GM21390 (cell line): ENCODE results near the gene KCNC1.

Experiments used
- ATAC-seq: cut with Tn5 transposase; IDR thresholded peaks from one replicate; pipeline ENCODE4 v1.9.1; 2021; ENCODE audit not compliant: unreplicated experiment

KCNC1 gene

DNA sequence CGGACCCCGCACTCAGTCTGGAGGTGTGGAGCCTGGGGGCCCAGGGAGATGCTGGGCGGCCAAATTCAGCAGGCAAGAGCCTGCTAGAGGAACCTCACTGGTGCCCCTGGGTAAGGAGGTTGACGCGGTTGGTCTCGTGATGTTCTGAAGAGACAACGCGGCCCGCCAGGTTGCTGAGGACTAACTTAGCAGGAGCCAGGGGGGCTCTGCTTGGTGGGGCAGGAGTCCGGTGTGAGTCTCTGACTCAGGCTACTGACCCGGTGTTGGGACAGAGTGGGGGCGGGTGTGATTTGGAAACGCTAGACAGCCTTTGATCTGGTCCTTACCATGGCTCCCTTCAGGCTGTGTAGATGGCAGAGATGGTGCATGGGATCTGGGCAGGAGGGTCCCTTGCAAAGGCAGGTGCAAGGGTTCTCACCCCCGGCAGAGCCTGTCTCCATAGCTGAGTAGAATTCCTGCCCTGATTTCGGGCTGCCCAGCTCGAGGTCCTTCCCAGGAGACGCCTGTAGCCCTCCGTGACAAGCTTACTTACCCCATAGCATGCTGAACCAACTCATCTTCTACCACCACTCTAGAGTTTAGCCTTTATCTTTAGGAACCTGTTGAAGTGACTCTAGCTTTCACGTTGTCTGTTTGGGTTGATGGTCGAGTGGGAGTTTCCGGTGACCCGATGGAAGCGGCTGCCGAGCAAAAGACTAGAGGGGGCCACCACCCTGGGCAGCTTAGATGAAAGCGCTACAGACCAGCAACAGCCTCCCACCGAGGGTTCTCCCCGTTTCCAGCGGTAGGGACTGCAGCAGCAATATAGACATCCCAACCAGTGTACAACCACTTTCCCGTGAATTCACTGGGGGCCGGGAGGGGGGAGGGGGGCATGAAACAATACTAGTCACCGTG is 38.4 kb downstream of the KCNC1 start:
- no peak for ATAC-seq

DNA sequence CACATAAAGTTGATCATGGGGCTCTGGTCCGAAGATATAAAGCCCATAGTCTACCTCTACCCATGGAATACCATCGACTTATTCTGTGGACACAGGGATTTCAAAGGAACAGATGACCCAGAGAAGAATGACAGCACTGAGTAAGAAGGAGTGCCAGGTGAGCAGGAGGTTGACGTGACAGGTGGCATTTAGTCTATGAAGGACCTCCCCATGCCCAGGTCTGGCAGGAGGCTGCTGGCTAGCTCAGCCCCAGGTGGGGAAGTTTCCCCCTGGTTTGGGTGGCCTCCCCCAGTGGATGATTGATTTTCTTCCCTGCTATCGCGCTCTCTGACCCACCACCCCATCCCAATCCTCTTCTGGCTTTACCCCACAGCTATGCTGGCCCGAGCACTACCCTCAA is 39.1 kb downstream of the KCNC1 start:
- ATAC-seq: no peak

DNA sequence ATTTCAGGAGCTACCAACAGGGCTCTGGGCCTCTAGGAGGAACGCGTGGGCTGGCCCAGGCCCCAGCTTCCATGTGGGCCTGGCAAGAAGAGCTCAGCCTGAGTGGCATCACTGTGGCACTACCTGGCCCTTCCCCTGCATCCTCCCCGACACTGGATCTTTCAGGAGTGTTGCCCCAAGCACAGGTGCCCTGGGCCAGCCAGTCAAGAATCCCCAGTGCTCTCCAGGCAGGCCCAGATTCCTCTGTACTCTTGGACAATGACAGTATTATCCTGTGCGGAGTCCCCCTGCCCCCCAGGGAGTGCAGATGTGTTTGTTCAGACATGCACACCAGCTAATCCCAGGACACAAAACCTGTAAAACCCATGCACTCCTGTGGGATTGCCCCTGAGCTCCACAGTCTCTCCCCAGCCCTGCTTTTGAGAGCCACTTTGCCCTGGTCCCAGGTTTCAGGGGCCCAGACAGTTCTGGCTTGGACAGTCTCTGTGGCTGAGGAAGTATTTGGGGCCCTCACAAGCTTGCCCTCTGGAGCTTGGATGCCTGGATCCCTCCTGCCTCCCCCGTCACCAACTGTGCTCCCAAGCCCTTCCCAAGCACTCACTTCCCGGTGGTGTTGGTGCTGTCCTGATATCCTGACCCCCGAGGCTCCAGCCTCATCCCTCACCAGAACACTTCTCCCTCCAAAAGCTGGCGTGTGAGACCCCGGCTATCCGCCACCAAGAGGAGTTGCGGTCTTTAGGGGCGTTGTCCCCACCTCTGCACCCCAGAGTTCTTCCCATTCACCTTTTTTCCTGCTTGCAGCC is 39.9 kb downstream of the KCNC1 start:
- ATAC-seq: no peak

DNA sequence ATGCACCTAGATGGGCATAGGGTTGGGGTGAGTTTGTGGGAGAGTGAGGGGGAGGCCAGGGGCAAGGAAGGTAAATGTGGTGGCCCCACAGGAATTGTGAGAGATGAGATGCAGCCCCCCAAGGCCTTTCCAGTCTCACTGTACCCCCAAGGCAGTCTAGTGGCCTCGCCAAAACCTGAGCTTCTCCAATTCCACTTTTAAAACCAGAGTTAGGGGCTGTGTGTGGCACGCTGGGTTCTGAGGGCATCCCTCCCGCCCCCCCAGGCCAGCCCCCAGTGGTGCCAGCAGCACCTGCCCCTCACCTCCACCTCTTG is 40.4 kb downstream of the KCNC1 start:
- no peak for ATAC-seq

DNA sequence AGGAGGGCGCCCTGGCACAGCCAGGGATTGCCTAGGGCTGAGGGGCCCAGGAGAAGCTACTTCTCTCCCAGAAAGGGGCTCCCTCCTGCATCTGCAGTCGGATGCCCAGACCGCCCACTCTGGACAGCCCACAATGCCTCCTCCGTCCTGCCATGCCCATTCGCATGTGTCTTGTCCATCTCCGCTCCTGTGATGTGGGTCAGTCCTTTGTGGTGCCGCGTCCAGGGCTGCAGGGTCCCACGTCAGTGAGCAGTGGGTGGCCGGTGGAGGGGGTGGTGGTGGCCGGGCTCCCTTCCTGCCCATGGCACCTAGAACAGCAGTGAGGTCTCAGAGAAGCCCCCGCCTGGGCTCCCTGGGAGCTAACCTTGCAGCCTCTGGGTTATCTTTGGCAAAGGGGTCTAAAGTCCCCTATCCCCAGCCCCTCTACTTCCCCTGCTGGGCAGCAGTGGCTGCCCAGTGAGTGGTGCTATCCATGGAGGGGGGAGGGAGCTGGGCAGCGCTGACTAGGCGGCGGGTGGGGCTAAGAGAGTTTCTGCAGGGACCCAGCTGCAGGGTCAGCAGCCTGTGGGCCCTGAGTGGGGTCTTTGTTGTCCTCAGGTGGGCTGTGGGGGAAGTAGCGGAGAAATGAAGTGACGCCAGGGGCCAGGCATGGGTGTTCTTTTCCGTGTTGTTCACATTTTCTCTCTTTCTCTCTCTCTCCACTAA is 41.1 kb downstream of the KCNC1 start:
- no peak for ATAC-seq

DNA sequence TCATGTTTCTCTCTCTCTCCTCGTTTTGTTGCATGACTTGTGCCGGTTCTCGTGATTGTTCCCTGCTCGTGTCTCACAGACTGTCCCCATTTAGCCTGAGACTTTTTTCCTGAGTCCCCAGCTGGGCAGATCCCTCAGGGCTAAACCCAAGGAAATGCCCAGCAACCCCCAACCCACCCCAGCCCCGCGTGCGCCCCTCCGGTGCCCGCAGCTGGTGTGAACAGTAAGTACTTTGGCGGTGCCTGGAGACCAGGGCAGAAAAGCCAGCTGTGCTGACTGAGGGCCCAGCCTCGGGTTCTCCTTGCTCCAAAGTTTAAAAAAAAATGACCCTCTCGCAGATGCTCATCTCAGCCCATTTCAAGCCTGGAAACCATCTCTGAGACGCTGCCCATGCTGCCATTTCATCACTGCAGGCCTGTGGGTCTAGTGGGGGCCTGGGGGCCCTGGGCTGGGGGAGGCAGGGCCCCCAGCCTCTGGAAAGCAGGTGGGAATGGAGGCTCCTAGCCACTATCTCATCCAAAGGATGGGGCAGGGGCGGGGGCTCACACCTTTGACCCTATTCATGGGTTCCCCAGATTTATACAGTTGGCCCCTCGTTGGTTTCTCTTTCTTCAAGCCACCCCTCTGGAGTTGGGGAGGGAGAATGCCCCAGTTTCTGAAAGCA is 41.8 kb downstream of the KCNC1 start:
- ATAC-seq: no peak

DNA sequence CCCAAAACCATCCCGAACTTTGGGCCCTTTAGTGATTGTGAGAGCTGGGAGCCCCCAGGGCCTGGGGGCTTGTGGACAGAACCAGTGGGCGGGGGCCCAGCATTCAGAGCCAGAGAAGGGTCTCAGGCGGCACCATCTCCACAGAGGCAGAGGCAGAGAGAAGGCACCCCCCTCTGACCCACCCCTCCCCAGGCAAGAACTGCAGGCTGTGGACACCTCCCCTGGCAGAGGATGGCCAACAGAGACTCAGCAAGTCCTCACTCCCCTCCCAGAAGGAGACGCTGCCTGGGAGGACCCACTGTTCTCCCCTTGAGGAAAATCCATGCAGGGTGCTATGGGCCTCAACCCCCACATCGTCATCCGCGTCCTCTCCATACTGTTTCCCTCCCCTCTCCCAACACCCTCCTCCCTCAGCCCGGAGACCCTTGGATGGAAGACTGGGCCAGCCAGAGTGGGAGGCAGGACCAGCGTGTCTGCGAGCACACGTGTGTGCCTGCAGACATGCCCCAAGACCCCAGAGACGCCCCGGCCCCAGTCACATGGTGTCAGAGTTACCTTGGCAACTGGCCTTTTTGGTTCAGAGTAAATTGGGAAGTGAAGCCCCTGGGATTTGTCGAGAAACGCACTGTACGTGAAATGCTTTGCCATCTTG is 42.6 kb downstream of the KCNC1 start:
- ATAC-seq: no peak

DNA sequence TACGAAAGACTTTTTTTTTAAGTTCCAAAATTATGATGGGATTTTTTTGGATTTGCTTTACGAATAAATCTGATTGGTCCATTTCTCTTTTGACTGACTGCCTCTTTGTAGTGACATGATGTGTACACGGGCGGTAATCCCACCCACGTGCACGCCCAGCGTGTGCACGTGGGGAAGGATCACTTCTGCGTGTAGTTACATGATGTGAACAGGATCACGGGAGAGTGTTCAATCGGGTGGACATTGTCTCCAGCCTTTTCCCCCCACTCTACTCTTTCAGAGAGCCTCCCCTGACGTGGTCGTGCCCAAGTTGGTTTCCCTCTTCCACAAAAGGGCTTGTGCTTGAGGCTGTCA is 43.1 kb downstream of the KCNC1 start:
- no peak for ATAC-seq

DNA sequence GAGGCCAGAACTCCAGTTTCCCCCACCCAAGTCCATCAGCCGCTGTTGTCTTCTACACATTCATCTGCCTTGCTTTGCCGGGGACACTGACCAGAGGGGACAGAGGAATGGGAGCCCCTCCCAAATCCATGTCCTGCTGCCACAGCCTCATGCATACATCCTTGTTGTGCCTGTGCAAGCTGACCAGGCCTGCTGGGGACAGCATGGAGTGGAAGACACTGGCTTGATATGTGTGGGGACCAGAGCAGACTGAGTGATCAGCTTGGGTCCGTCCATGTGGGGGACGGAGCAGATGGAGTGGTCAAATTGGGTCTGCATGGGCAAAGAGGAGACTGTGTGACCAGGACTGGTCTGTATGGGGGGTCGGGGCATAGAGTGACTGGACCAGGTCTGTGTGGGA is 43.8 kb downstream of the KCNC1 start:
- no peak for ATAC-seq

DNA sequence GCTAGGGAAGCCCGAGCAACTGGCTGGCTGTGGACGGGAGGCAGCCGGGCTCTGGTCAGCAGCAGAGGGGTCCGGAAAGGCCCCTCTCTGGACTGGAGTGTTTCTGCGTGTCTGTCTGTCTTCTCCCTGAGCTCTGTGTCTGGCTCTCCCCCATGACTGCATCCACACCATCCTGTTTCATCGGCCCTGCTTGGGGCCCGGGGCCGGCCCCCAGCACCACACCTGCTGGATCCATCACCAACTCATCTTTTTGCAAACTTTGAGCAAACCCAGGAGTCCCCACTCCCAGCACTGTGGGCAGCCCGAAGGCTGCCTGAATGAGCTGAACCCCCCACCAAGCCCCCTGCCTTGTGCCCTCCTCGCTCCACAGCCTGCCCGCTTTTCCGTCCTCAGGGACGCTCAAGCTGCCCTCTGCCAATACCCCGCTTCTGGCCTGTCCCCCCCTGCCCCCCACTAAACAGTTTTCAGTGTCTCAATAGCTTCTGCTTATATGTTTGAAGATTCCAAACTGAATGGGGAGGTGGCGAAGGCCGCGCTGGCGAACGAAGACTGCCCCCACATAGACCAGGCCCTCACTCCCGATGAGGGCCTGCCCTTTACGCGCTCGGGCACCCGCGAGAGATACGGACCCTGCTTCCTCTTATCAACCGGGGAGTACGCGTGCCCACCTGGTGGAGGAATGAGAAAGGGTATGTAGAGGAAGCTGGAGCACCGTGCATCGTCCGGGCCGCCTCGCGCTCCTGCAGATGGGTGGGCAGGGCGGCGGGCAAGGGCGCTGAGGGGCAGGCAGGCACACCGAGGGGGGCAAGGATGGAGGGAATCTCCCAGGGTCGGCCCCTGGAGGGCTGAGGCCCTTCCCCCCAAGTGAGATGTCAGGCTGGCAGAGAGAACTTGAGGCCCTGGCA is 44.6 kb downstream of the KCNC1 start:
- no peak for ATAC-seq

DNA sequence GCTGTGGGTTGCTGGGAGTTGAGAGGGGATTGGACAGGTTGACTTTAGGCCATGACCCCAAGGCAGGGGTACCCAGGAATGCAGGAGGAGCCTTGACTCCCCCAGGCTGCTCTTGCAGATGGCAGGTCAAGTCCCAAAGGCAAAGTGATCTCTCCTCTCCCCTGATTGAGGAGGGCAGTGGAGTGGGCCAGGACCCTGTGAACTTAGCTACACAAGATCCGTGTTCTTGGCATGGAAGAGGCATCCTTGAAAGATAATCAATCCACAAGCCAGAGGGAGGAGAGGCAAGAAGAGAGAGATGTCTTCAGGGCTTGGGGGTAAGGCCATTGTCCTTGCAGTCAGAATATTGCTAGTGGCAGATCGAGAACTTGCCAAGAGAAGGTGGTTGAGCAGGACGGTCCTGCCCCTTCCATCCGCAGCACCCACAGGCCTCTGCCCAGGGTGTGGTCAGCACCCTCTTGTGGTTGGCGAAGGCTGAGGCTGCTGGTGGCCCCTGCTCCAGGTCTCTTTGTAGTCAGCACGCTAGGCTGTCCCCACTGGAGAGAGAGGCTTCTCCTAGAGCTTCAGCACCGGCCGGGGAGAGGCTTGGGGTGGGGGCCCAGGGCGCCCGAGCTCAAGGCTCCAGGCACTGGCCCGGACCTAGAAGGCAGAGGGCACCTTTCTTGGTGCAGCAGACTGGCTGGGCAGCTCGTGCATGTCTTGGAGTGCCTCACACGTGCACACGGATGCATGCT is 45.4 kb downstream of the KCNC1 start:
- no peak for ATAC-seq

DNA sequence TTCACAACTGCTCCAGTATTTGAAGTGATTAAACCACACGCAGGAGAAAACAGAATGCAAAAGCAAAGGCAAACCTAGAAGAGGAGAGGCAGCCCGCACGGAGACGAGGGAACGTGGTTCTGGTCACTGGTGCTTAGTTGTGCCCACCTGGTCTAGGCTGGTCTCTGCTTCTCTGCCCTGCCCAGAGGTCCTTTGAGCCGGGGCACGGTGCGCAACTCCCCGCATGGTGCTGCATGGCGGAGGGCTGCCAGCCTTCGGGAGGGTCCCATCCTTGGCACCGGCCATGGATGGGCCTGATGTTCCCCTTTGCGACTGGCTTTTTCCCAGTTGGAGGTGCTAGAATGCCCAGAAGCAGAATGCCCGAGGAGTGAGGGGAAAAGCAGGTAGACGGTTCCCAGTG is 46.1 kb downstream of the KCNC1 start:
- no peak for ATAC-seq

DNA sequence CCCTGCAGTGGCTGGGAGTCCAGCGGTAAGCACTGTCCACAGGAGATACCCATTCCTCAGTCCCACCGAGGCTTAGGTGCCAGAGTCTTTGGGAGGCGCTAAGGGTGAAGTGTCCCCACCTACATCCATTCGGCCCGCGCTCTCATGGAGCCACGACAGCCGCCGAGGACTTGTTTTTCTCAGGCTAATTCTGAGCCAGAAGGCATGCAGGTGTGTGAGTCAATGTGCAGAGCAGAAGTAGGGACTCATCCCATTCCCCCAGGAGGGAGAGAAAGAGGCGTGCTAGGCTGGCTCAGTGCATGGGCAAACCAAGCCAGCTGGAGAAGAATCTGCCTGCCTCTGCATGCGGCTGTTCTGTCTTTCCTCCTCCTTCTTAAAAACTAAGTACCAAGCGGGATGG is 46.6 kb downstream of the KCNC1 start:
- no peak for ATAC-seq

DNA sequence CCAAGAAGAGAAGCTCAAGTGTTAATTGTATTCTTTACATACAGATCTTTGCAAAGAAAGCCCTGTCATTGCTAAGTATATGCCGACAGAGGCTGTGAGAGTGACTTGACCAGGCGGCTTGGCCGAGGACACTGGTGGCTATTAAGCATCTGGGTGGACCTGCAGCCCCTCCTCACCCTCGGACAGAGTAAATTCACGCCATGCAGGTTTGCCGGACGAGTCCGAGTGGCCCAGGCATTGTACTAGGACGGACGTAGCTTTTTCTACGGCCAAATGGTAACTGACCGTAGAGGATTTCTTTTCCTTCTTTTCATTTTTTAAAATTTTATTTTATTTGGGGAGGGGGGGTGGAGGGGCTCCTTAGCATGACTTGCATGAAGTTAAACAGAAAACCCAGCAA is 47.0 kb downstream of the KCNC1 start:
- no peak for ATAC-seq

DNA sequence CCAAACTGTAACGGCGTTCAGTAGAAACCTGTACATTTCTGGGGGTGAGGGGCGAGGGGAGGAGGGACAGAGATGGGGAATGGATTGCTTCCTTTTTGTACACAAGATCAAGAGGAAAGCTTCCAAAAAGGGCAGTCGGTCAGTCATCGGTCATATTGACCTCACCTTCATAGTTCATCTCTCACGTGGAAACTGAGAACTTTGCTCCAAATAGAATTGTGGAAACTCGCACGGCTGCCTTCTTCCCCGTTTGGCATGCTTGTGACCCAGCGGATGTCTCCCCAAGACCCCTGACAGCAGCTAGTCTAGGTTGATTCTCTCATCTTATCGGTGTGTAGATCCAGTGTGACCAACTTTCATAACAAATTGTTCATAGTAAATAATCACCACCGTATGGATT is 47.6 kb downstream of the KCNC1 start:
- ATAC-seq: no peak

DNA sequence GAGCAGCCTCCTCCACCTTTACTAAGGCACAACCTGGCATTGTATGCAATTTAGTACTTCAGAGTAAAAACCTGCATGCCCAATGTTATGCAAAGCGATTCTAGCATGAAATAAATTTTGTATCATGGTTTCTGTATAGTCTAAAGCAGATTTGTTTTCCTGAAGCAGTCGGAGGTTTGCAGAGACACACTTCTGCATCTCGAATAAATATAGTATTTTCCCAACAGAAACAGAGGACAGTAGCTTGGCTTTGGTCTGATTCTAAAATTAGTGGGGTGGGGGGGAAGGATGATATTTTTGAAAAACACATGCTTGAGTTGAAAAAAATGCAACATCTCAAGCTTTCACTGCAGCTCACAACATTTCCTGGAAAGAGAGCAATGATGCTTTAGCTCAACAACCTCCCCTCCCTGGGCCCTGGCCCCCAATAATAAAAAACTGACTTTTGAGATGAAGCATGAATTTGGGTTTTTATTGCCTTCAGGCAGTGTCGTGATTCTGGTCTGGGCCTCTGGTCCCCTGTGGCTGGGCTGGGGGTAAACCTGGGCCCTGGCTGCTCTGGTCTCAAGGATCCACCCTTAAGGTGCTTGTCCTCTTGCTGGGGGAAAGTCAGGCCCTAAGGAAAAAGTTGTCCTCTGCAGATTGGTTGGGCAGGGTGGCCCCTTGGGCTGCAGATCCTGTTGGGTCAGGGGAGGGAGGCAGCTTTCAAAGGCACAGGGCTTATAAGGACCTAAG is 48.2 kb downstream of the KCNC1 start:
- ATAC-seq: no peak

DNA sequence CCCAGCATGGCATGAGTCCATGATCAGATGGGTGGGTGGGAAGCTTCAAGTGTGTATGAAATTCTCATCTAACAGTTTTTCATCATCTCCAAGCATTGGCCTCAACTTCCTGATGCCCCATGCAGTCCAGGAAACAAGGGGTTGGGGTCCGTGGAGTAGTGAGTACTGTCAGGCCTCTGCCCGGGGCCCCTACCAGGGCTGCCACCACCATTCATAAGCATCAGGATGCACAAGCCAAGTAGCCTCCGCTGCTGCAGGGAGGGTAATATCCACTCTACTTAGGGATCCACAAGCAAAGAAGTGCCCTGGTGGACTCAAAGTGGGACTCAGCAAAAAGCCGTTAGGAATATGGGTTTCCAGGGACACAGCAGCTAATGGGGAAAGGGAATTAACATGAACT is 49.3 kb downstream of the KCNC1 start:
- no peak for ATAC-seq

DNA sequence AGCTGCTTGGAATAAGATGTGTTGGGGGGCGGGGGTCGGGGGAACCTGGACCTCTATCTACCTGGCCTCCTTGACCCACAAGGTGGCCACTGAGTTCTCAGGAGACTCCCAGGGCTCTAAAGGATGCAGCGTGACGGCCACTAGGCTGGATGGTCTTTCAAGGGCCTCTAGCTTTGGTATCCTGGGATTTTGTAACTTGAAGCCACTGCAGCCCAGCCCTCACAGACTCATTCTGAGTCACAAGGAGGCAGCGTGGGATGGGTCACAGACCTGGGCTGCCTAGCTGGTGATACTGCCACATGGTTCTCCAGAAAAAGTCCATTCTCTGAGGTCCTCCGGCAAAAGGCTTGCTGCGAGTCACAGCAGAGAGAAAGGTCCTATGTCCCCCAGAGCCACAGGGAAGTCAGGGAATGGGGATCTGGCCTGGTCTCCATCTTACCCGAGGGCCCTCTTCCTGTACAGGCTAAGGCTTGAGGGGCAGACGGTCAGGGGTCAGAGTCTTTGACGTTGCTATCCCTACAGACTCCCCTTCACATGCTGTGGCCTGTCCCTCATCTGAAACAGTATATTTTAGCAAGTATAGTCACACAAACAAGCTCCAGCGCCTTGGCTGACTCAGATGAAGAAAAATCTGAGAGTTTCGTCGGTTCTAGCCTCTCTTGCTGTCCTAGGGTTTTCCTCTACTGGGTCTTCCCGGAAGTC is 52.4 kb downstream of the KCNC1 start:
- no peak for ATAC-seq
